ENCODE measurements around the gene DNMBP. TPM values are rescaled to one million over a fixed set of nuclear protein-coding genes. Genes with fewer than 3 reads are reported as not detected.
"Not testable (repeated sequence)": the region's sequence is repeated elsewhere in the genome, so short reads cannot be mapped to it uniquely, and the experiment has no call there.

Gene DNMBP
- total and polyA plus RNA-seq, 2 experiments from 2014 or later, result 13.9 to 18.2 TPM

DNA sequence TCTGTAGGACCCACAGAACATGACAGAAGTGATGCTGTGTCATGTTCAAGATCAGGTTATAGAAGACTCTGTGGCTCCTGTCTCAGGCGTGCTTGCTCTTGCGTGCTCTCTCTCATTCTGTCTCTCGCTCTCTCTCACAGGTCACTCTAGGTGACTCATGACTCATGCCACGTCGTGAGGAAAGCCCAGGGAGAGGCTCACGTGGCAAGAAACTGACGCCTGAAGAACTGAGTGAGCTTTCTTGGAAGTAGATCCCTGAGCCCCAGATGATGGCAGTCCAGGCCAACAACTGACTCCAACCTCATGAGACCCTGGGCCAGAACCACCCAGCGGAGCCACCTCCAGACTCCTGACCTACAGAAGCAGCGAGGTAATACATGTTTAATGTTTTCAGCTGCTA, 103.3 kb downstream of the DNMBP start:
- peak; percentile 44 for DNase-seq (ENCODE audit: low spot score)
- Histone ChIP-seq H3K4me2 (no peak overlapping the region), H3K27me3 (no peaks in the 10 kb centered on the region), H3K9me3 (ENCODE audit: low read depth) (no peaks in the 10 kb centered on the region), H3K36me3 (replicated peaks; ENCODE audit: insufficient read depth, low read depth) (no peaks in the 10 kb centered on the region), H3K9me2 (replicated peaks; ENCODE audit: insufficient read depth) (no peaks in the 10 kb centered on the region), H3K27ac (no peak overlapping the region), H3K79me2 (peaks cover 28% of the 10 kb centered on the region), H3K4me1 (ENCODE audit: insufficient read depth) (no peaks in the 10 kb centered on the region), H2AFZ (no peak overlapping the region), H3K4me3 (no peak overlapping the region), H4K20me1 (ENCODE audit: insufficient read depth, poor library complexity, severe bottlenecking) (no peaks in the 10 kb centered on the region)
- TF ChIP-seq EZH2phosphoT487 (IDR thresholded peaks at IDR 0.05; ENCODE audit: low read depth, severe bottlenecking, unreplicated experiment) (no peak), EZH2 (IDR thresholded peaks at IDR 0.05; ENCODE audit: borderline replicate concordance) (no peak), CTCF (IDR thresholded peaks at IDR 0.05; ENCODE audit: poor library complexity) (no peak)
- 86% methylated on average over 9 of the region's 9 CpGs for WGBS (ENCODE audit: low lambda C conversion rate, missing lambda C conversion rate)

- H4K20me1 ChIP-seq (ENCODE audit: insufficient read depth, poor library complexity, severe bottlenecking), result no peaks in the 10 kb centered on the region
- H3K4me1 ChIP-seq (ENCODE audit: insufficient read depth), result no peaks in the 10 kb centered on the region
- H3K9me3 ChIP-seq (ENCODE audit: low read depth), result no peaks in the 10 kb centered on the region
- H2AFZ ChIP-seq, result no peak overlapping the region
- no peak overlapping the region for H3K4me2 ChIP-seq
- H3K4me3 ChIP-seq, result no peak overlapping the region
- H3K27me3 ChIP-seq, result no peaks in the 10 kb centered on the region
- no peaks in the 10 kb centered on the region for H3K9me2 ChIP-seq (replicated peaks; ENCODE audit: insufficient read depth)
- no peak for DNase-seq (ENCODE audit: low spot score)
- 91% methylated on average over 3 of the region's 3 CpGs for WGBS (ENCODE audit: low lambda C conversion rate, missing lambda C conversion rate)
- no peak for TF ChIP-seq EZH2phosphoT487 (IDR thresholded peaks at IDR 0.05; ENCODE audit: low read depth, severe bottlenecking, unreplicated experiment)
- TF ChIP-seq EZH2 (IDR thresholded peaks at IDR 0.05; ENCODE audit: borderline replicate concordance), result no peak
- no peak for TF ChIP-seq CTCF (IDR thresholded peaks at IDR 0.05; ENCODE audit: poor library complexity)
- H3K36me3 ChIP-seq (replicated peaks; ENCODE audit: insufficient read depth, low read depth), result no peaks in the 10 kb centered on the region
- peaks cover 23% of the 10 kb centered on the region for H3K79me2 ChIP-seq
- H3K27ac ChIP-seq, result no peak overlapping the region
These were observed 103.8 kb downstream of the DNMBP start for GRCh38 chr10:99905971-99906370.

- H3K9me3 ChIP-seq (ENCODE audit: low read depth), result no peaks in the 10 kb centered on the region
- H3K79me2 ChIP-seq, result no peaks in the 10 kb centered on the region
- TF ChIP-seq EZH2phosphoT487 (IDR thresholded peaks at IDR 0.05; ENCODE audit: low read depth, severe bottlenecking, unreplicated experiment) (no peak), EZH2 (IDR thresholded peaks at IDR 0.05; ENCODE audit: borderline replicate concordance) (no peak), CTCF (IDR thresholded peaks at IDR 0.05; ENCODE audit: poor library complexity) (no peak)
- H3K4me1 ChIP-seq (ENCODE audit: insufficient read depth), result no peaks in the 10 kb centered on the region
- H3K4me2 ChIP-seq, result no peak overlapping the region
- H2AFZ ChIP-seq, result no peak overlapping the region
- no peak overlapping the region for H3K4me3 ChIP-seq
- DNase-seq (ENCODE audit: low spot score), result no peak
- no peak overlapping the region for H3K27ac ChIP-seq
- no peaks in the 10 kb centered on the region for H4K20me1 ChIP-seq (ENCODE audit: insufficient read depth, poor library complexity, severe bottlenecking)
- H3K27me3 ChIP-seq, result no peaks in the 10 kb centered on the region
- 75% methylated on average over 9 of the region's 9 CpGs for WGBS (ENCODE audit: low lambda C conversion rate, missing lambda C conversion rate)
- H3K36me3 ChIP-seq (replicated peaks; ENCODE audit: insufficient read depth, low read depth), result peaks cover 3% of the 10 kb centered on the region
- no peaks in the 10 kb centered on the region for H3K9me2 ChIP-seq (replicated peaks; ENCODE audit: insufficient read depth)
These were observed 113.9 kb downstream of the DNMBP start for GRCh38 chr10:99895867-99896266.

- H3K4me2 ChIP-seq; H3K9me2 ChIP-seq (replicated peaks; ENCODE audit: insufficient read depth); H3K36me3 ChIP-seq (replicated peaks; ENCODE audit: insufficient read depth, low read depth); H3K27me3 ChIP-seq; H2AFZ ChIP-seq; H3K27ac ChIP-seq; H3K4me1 ChIP-seq (ENCODE audit: insufficient read depth); H3K9me3 ChIP-seq (ENCODE audit: low read depth); DNase-seq (ENCODE audit: low spot score); H4K20me1 ChIP-seq (ENCODE audit: insufficient read depth, poor library complexity, severe bottlenecking); H3K79me2 ChIP-seq; H3K4me3 ChIP-seq: not testable (repeated sequence)
- 94% methylated on average over 9 of the region's 9 CpGs for WGBS (ENCODE audit: low lambda C conversion rate, missing lambda C conversion rate)
These were observed 114.7 kb downstream of the DNMBP start for GRCh38 chr10:99895066-99895465.

Measured in hepatocyte (in vitro differentiated cells).